ENCODE measurements around the gene TTC21B.

- TF ChIP-seq CTCF (IDR thresholded peaks at IDR 0.05; ENCODE audit: borderline replicate concordance, extremely low read depth, low read length, poor library complexity, severe bottlenecking) (no peak), EZH2 (IDR thresholded peaks at IDR 0.05; ENCODE audit: borderline replicate concordance, low read depth, low read length, severe bottlenecking) (no peak)
These were observed 44.1 kb downstream of the TTC21B start for GRCh38 chr2:165909466-165909865.
